Vagina (tissue), 2 donors: ENCODE measurements around the gene CCDC9B.

Source experiments
- CTCF ChIP-seq, 3 experiments: fragments of 450-650 bp in 2 of 3; fragments of 200-600 bp in 1 of 3; sonication (generic) in 1 of 3; IDR thresholded peaks; one replicate each; pipeline ENCODE4 v1.5.1; 2017 to 2019; ENCODE audit warnings: antibody characterized with exemption in 3 of 3, mild to moderate bottlenecking in 2 of 3, moderate library complexity in 2 of 3
- POLR2AphosphoS5 ChIP-seq, 2 donors: sonication (generic); formaldehyde crosslinking; IDR thresholded peaks; one replicate each; pipeline ENCODE4 v1.9.0; 2017; ENCODE audit warnings: antibody characterized with exemption in 2 of 2, mild to moderate bottlenecking in 2 of 2, low read depth in 1 of 2; ENCODE audit not compliant: insufficient read depth in 1 of 2

DNA sequence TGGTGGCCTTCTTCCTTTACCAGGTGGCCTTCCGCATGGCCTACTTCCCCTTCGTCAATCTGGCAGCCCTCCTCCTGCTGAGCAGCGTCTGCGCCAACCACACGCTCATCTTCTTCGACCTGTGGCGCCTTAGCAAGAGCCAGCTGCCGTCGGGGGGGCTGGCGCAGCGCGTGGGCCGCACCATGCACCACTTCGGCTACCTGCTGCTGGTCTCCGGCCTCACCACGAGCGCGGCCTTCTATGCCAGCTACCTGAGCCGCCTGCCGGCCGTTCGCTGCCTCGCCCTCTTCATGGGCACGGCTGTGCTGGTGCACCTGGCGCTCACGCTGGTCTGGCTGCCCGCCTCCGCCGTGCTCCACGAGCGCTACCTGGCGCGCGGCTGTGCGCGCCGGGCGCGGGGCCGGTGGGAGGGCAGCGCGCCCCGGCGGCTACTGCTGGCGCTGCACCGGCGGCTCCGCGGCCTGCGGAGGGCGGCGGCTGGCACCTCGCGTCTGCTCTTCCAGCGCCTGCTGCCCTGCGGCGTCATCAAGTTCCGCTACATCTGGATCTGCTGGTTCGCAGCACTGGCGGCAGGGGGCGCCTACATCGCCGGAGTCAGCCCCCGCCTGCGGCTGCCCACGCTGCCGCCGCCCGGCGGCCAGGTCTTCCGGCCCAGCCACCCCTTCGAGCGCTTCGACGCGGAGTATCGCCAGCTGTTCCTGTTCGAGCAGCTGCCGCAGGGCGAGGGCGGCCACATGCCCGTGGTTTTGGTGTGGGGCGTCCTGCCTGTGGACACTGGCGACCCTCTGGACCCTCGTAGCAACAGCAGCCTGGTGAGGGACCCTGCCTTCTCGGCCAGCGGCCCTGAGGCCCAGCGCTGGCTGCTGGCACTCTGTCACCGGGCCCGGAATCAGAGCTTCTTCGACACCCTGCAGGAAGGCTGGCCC is 27.2 kb upstream of the CCDC9B start:
- TF ChIP-seq CTCF (IDR thresholded peaks at IDR 0.05) (peak; percentile 52 to 81 (median 54)), POLR2AphosphoS5 (IDR thresholded peaks at IDR 0.05; ENCODE audit: insufficient read depth in 1 of 2, low read depth in 1 of 2) (peak in 1 of 2 donors; percentile 31)
